GM19467 (cell line): ENCODE data around the gene ZFP36.
"Not testable (repeated sequence)": the region's sequence is repeated elsewhere in the genome, so short reads cannot be mapped to it uniquely, and the experiment has no call there.

ENCODE experiments used
- ATAC-seq: cut with Tn5 transposase; IDR thresholded peaks from one replicate; pipeline ENCODE4 v1.9.1; 2021; ENCODE audit warnings: mild to moderate bottlenecking, moderate library complexity; ENCODE audit not compliant: unreplicated experiment

The ZFP36 gene, protein sequence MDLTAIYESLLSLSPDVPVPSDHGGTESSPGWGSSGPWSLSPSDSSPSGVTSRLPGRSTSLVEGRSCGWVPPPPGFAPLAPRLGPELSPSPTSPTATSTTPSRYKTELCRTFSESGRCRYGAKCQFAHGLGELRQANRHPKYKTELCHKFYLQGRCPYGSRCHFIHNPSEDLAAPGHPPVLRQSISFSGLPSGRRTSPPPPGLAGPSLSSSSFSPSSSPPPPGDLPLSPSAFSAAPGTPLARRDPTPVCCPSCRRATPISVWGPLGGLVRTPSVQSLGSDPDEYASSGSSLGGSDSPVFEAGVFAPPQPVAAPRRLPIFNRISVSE

GRCh38 chr19:39406656-39407409, at the start of gene ZFP36:
Gene ZFP36, plus strand, starts transcription at chr19:39406847. Its CDS starts 58 bp downstream, at chr19:39406905.
- ATAC-seq: no peak

- no peak for ATAC-seq
These were observed 47.6 kb upstream of the ZFP36 start for GRCh38 chr19:39359026-39359425.

GRCh38 chr19:39360599-39360998, 46.0 kb upstream of the ZFP36 start:
- no peak for ATAC-seq

DNA sequence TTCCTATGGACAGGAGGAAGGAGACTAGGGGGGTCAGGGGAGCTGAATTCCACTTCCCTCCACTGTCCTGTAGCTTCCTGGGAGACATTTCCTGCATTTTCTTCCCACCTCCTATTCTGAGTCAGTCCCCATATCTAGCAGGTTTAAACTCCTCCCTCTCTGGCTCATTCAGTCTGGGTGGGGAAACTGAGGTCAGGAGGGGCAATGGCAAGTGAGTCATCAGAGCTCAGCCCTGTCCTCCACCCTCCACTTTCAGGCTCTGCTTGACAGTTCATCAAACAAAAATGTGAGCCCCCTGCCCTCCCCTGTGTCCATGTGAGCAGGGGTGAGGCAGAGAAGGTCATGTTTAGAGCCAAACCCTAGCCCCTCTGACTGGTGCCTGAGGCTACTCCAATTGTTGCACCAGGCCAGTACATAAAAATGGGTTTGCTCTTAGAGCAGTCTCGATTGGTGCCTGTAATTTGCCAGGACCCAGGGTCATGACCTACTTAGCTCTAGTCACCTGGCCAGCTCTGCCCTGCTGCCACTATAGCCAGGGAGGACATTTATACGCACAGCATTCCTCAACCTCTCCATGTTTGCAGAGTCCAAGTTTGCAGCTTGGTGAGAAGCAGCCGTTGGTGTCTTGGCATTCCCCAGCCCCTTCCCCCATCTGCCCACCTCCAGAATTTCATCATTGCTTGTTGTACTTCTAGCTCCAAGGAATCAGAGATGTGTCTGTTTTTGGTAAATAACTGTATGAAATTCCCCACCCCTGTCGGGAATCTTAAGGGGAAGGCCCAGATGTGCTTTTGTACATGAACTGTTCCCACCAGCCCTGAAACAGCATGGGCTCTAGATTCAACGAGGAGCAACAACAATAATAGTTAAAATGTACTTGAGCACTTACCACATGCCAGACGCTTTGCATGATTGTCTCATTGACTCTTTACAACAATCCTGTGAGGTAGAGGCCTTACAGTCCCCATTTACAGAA, 43.7 kb upstream of the ZFP36 start:
- no peak for ATAC-seq

GRCh38 chr19:39363901-39364457, 42.7 kb upstream of the ZFP36 start:
- ATAC-seq: no peak

- ATAC-seq: no peak
These were observed 41.1 kb upstream of the ZFP36 start for GRCh38 chr19:39365531-39365930.

DNA sequence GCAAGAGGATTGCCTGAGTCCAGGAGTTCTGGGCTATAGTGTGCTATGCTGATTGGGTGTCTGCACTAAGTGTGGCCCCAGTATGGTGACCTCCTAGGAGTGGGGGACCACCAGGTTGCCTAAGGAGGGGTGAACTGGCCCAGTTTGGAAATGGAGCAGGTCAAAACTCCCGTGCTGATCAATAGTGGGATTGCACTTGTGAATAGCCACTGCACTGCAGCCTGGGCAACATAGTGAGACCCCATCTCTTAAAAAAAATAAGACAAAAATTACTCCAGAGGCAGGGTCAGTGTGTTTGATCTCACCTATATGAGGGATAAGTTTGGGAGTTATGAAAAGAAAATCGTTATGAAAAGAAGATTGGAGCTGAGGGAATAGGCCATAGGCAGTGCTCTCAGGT, 37.4 kb upstream of the ZFP36 start:
- ATAC-seq: no peak

DNA sequence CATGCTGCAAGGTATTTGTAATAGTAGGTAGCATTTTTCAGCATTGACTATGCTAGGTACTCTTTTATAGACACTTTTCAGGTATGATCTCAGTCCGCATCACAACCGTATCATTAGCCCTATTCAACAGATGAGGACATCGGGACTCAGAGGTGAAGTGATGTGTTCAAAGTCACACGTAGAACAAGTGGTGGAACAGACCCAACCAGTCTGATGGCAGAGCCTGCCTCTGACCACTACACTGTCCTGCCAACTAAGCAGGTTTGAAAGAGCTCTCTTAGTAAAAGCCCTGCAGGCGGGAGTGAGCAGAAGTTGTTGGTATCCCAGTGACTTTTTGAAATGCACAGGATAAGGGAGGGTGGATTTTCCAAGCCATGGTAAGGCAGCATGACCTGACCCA, 35.9 kb upstream of the ZFP36 start:
- ATAC-seq: no peak

GRCh38 chr19:39372047-39372802, 34.4 kb upstream of the ZFP36 start:
- no peak for ATAC-seq

GRCh38 chr19:39372941-39373340, 33.7 kb upstream of the ZFP36 start:
- ATAC-seq: no peak

GRCh38 chr19:39375929-39376328, 30.7 kb upstream of the ZFP36 start:
- no peak for ATAC-seq

DNA sequence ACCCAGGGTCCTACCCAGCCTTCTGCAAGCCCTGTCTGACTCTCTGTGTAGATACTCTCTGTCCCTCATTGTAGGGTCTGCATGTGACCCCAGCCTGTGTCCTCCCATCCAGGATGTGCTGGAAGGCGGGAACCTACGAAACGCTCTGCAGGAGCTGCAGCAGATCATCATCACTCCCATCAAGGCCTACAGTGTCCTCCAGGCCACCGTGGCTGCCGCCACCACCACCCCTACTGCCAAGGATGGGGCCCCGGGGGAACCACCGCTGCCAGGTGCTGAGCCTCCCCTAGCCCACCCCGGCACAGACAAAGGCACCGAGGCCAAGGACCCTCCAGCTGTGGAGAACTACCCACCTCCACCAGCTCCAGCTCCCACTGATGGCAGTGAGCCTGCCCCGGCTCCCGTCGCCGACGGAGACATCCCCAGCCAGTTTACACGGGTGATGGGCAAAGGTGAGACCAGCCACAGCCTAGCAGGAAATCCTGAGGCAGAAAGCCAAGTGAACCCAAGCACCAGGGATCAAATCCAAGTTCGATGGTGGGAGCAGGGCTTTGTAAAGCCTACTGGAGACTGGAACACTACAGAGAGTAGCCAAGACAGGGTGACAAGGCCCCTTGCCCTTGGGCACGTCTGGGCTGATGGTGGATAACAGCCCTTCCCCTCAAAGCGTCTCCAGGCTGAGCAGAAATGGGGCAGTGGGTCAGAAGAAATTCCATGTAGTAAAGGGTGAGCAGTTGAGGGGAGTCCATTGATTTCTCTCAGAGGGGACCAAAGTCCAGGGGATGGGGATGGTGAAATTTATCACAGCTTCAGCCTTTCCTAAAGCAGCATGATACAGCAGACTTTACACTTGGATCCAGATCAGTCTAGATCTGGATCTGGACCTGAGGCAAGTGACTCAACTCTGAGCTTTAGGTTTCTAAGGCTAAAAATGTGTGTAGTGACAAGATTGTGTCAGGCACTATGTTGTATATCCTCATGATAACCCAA, 29.0 kb upstream of the ZFP36 start:
- no peak for ATAC-seq

GRCh38 chr19:39379366-39379765, 27.3 kb upstream of the ZFP36 start:
- ATAC-seq: not testable (repeated sequence)

GRCh38 chr19:39379865-39380396, 26.7 kb upstream of the ZFP36 start:
- ATAC-seq: no peak

- no peak for ATAC-seq
These were observed 25.8 kb upstream of the ZFP36 start for GRCh38 chr19:39380521-39381502.

DNA sequence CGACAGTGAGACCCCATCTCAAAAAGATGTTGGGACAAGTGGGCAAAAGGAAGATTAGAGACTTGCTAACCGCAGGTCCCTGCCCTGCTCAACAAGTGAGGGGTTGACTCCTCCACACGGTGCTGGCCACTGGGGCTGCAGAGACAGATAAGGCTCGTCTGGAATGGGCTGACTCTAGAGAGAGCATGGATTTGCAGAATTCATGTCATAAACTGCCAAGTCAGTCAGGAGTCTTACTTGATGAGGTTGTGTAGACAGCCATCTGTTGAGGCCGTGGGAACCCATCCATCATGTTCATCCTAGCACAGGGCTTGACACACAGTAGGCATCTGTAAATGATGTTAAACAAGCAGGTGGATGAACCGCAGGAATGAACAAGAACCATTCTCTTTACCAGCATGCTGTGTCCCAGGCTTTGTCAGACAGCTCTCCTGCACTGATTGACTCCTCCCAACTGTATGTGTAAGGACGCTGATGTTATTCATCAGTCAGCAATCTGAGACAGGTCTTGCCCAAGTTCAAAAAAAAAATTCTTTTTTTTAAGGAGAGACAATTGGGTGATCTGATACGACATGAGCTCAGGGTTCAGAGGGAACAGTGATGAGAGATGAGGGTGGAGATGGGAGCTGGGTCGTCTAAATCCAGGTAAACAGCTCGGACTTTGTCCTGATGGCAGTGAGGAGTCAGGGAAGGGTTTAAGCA, 24.6 kb upstream of the ZFP36 start:
- no peak for ATAC-seq
